Epithelial cell of proximal tubule (primary cell): ENCODE results near the gene TANGO6. TPM values are rescaled to one million over a fixed set of nuclear protein-coding genes. Genes with fewer than 3 reads are reported as not detected.

Experiments
- DNase-seq: peaks from one replicate; pipeline ENCODE4 v3.0.0-alpha.2; 2011; ENCODE audit warnings: low read depth
- H3K4me3 ChIP-seq: 2 replicates; pipeline ENCODE4 v1.5.1; 2011; ENCODE audit warnings: low read depth, mild to moderate bottlenecking, low read length
- CTCF ChIP-seq: conservative IDR thresholded peaks from 2 replicates; pipeline ENCODE4 v1.5.1; 2012; ENCODE audit warnings: low read depth, mild to moderate bottlenecking, low read length
- total RNA-seq: library from RNA; depleted of rRNA; stranded (reverse); fragments of >200 nt; gene quantifications from 2 replicates; pipeline ENCODE4 v1.2.3, GENCODE V29; 2015

Gene TANGO6
- total RNA-seq, 1 donor from 2014 or later = 20.0 TPM

DNA sequence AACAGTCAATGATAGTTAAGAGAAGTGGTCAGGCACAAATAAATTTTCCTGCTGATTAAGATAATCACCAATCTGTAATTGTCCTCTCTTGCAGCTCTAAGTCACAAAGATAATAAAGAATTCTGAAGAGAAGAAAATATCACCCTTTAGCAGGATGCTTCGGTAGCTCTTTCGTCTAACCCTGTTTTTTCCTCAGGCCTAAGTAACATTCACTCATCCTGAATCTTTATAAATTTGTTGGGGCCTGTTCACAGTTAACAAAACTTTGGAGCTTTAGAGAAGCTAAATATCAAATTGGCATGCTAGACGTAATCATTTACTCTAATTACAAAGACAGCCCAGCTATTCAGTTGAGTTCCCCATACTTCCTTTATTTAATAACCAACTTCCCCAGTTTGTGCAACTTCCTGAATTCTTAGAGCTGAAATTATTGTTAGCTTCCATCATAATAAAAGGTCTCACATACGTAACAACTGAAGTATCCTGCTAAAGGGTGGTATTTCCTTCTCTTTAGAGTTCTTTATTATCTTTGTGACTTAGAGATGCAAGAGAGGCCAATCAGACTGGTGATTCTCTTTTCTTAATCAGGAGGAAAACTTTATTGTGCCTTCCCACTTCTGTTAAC lies 118.6 kb downstream of the TANGO6 start:
- TF ChIP-seq CTCF = no peak
- no peak for DNase-seq
- H3K4me3 ChIP-seq = no peak overlapping the region

DNA sequence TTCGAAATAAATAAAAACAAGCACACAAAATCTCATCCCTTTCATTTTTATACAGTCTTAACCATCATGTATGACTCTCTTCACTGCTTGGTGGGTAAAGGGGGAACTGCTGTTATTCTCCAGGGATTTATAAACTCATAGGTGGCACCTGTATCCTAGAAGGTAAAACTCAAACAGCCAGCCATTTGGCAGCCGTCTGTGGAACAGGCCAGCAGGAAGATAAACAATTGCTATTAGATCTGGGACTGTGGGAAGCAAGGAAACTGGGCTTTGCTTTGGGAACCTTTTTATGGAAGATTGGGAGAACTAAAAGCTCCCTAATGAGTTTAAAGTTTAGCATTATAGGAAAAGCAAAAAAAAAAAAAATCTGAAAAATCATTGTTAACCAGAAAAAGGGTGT lies 126.0 kb downstream of the TANGO6 start:
- no peak overlapping the region for H3K4me3 ChIP-seq
- TF ChIP-seq CTCF = no peak
- no peak for DNase-seq

DNA sequence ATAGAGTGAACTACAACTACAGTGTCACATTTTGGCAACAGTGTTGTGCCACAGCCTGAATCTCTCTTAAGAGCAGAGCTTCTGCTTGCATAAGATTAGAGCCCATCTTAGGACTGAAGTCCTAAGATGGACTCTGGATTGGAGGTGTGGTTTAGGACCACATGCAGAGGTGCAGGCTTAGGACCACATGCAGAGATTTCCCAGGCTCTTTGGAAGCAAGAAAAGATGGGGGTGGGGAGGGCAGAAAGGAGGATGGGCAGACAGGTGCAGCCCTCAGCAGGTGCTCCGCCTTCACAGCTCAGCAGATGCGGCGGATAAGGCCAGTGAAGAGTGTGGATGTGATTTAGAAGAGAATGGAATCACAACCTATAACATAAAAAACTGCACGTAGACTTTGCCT lies 128.7 kb downstream of the TANGO6 start:
- no peak overlapping the region for H3K4me3 ChIP-seq
- DNase-seq = no peak
- no peak for TF ChIP-seq CTCF

- TF ChIP-seq CTCF = peak; percentile 58
- H3K4me3 ChIP-seq = no peak overlapping the region
- DNase-seq = no peak
Measured at GRCh38 chr16:68972720-68973119, 129.4 kb downstream of the TANGO6 start.

DNA sequence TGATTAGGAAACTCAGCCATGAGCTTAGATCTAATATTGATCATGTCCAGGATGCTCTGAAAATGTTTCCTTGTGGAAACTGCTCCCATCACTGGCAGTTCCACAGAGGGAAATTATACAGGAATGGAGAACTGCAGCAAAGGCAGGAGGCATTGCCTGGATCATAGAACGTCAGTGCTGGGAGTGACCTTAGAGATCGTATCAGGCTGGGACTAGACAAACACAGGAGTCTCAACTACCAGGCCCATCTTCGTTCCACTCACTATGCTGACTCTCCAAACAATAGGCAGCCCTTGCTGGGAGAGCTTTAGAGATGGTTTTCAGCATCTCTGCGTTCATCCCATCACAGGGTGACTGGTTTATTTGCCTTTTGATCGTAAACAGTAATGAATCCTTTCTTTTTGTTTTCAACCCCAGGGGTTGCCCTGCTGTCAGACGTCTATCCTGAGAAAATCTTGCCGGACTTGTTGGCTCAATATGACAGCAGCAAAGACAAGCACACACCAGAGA lies 130.3 kb downstream of the TANGO6 start:
- no peak overlapping the region for H3K4me3 ChIP-seq
- TF ChIP-seq CTCF = no peak
- no peak for DNase-seq

- TF ChIP-seq CTCF = no peak
- no peak overlapping the region for H3K4me3 ChIP-seq
- no peak for DNase-seq
Measured at GRCh38 chr16:68978303-68978954, 135.1 kb downstream of the TANGO6 start.
